Prostate gland (tissue), 2 donors: ENCODE data around the gene VNN1.

Source experiments
- CTCF ChIP-seq, 4 experiments: fragments of 200-600 bp in 2 of 4; fragments of 450-650 bp in 2 of 4; sonication (generic) in 2 of 4; IDR thresholded peaks; 1 replicate in 3 of 4; 2 replicates in 1 of 4; pipeline ENCODE4 v1.5.1; 2016 to 2019; ENCODE audit warnings: antibody characterized with exemption in 4 of 4, mild to moderate bottlenecking in 2 of 4, moderate library complexity in 2 of 4
- POLR2AphosphoS5 ChIP-seq: sonication (generic); formaldehyde crosslinking; IDR thresholded peaks from one replicate; pipeline ENCODE4 v1.6.1; 2017; ENCODE audit warnings: antibody characterized with exemption

GRCh38 chr6:132714160-132714559 lies 305 bp upstream of the VNN1 start:
- TF ChIP-seq CTCF (IDR thresholded peaks at IDR 0.05) (no peak), POLR2AphosphoS5 (no peak)
